H1 (cell line): ENCODE results near the gene GRM7. TPM values are rescaled to one million over a fixed set of nuclear protein-coding genes. Genes with fewer than 3 reads are reported as not detected.

Source experiments
- CTCF ChIA-PET: fragments of 300-600 bp; sonication (Branson Sonifier 250); formaldehyde crosslinking; loops from one replicate; lab custom pipeline; 2021; ENCODE audit not compliant: partially characterized antibody; lab: Charles Lee
- POLR2A ChIA-PET: fragments of 300-600 bp; sonication (Branson Sonifier 250); formaldehyde crosslinking; loops from one replicate; lab custom pipeline; 2021; ENCODE audit warnings: inconsistent platforms; ENCODE audit not compliant: partially characterized antibody; lab: Charles Lee
- DNase-seq, 2 experiments: peaks; one replicate each; pipeline versions ENCODE4 v3.0.0 to v3.0.0-alpha.2; 2010 to 2022; ENCODE audit warnings: low spot score in 2 of 2, low read depth in 1 of 2, mixed read lengths in 1 of 2
- FAIRE-seq: peaks from 2 replicates; lab custom pipeline; 2011; peaks lifted over from hg19 to GRCh38; lab: Jason Lieb, UNC
- H2AFZ ChIP-seq: 2 replicates; pipeline ENCODE4 v1.8.1; 2012; ENCODE audit warnings: low read length, inconsistent platforms
- H2AK5ac ChIP-seq: 2 replicates; pipeline ENCODE4 v1.6.1; 2013; ENCODE audit warnings: low read depth, low read length
- H2BK120ac ChIP-seq: replicated peaks from 2 replicates; pipeline ENCODE3; 2013; ENCODE audit warnings: low read depth, low read length, inconsistent platforms
- H2BK12ac ChIP-seq: 2 replicates; pipeline ENCODE4 v1.6.1; 2013; ENCODE audit warnings: low read depth, low read length
- H2BK15ac ChIP-seq: 2 replicates; pipeline ENCODE4 v1.6.1; 2013; ENCODE audit warnings: low read length
- H2BK20ac ChIP-seq: 2 replicates; pipeline ENCODE4 v1.6.1; 2013; ENCODE audit warnings: low read length
- H2BK5ac ChIP-seq: 2 replicates; pipeline ENCODE4 v1.6.1; 2013; ENCODE audit warnings: low read depth, low read length
- H3K14ac ChIP-seq: 2 replicates; pipeline ENCODE4 v1.6.1; 2013; ENCODE audit warnings: inconsistent platforms; ENCODE audit not compliant: insufficient read length
- H3K18ac ChIP-seq: 2 replicates; pipeline ENCODE4 v1.6.1; 2013; ENCODE audit warnings: low read length; ENCODE audit errors: extremely low read depth
- H3K23ac ChIP-seq: 2 replicates; pipeline ENCODE4 v1.6.1; 2013; ENCODE audit warnings: inconsistent platforms; ENCODE audit not compliant: insufficient read length
- H3K23me2 ChIP-seq: 2 replicates; pipeline ENCODE4 v1.6.1; 2013; ENCODE audit warnings: low read depth, low read length
- H3K27ac ChIP-seq: 2 replicates; pipeline ENCODE4 v1.6.1; 2011; ENCODE audit warnings: low read depth, low read length, inconsistent platforms
- H3K27me3 ChIP-seq, 4 experiments: replicated peaks in 1 of 4; 1 replicate in 1 of 4; 2 replicates in 3 of 4; pipeline versions ENCODE4 v1.6.1 to v1.8.1; 2011 to 2013; ENCODE audit warnings: low read length in 3 of 4, mild to moderate bottlenecking in 3 of 4, inconsistent platforms in 2 of 4, mixed read lengths in 2 of 4, moderate library complexity in 1 of 4; ENCODE audit not compliant: control insufficient read depth in 3 of 4, insufficient read depth in 3 of 4; ENCODE audit errors: extremely low read depth in 1 of 4
- H3K36me3 ChIP-seq, 4 experiments: 2 replicates each; pipeline versions ENCODE4 v1.6.1 to v1.8.1; 2011 to 2013; ENCODE audit warnings: mild to moderate bottlenecking in 4 of 4, low read length in 3 of 4, moderate library complexity in 2 of 4, control low read depth in 1 of 4, inconsistent platforms in 1 of 4; ENCODE audit not compliant: insufficient read depth in 4 of 4, control insufficient read depth in 2 of 4
- H3K4ac ChIP-seq: replicated peaks from 2 replicates; pipeline ENCODE3; 2013; ENCODE audit warnings: low read length, low read depth, mixed read lengths, inconsistent platforms; ENCODE audit not compliant: insufficient read length
- H3K4me1 ChIP-seq, 4 experiments: replicated peaks in 1 of 4; 1 replicate in 1 of 4; 2 replicates in 3 of 4; pipeline versions ENCODE4 v1.6.1 to v1.8.1; 2011 to 2013; ENCODE audit warnings: low read length in 3 of 4, inconsistent platforms in 2 of 4, mixed read lengths in 1 of 4; ENCODE audit not compliant: insufficient read depth in 4 of 4, control insufficient read depth in 3 of 4
- H3K4me2 ChIP-seq, 2 experiments: 2 replicates each; pipeline versions ENCODE4 v1.6.1 to v1.8.1; 2011 to 2013; ENCODE audit warnings: low read depth in 2 of 2, low read length in 2 of 2, control low read depth in 1 of 2, inconsistent platforms in 1 of 2, mild to moderate bottlenecking in 1 of 2; ENCODE audit not compliant: insufficient read depth in 1 of 2
- H3K4me3 ChIP-seq, 4 experiments: fragments of 200-600, 300-600 bp in 1 of 4; sonication (generic), shearing (Covaris generic), sonication (Bioruptor Twin) in 1 of 4; 2 replicates each; pipeline versions ENCODE4 v1.5.1 to v1.8.1; 2011 to 2016; ENCODE audit warnings: low read length in 4 of 4, low read depth in 3 of 4, control low read depth in 2 of 4, inconsistent platforms in 2 of 4, mild to moderate bottlenecking in 2 of 4, mixed read lengths in 1 of 4, moderate library complexity in 1 of 4; ENCODE audit not compliant: insufficient read depth in 2 of 4; ENCODE audit errors: extremely low read depth in 1 of 4
- H3K56ac ChIP-seq: replicated peaks from 2 replicates; pipeline ENCODE3; 2013; ENCODE audit warnings: low read depth, mild to moderate bottlenecking, mixed read lengths, low read length, inconsistent platforms; ENCODE audit not compliant: insufficient read length
- H3K79me1 ChIP-seq: 2 replicates; pipeline ENCODE4 v1.6.1; 2013; ENCODE audit warnings: low read depth, low read length, control low read depth
- H3K79me2 ChIP-seq, 2 experiments: 2 replicates each; pipeline versions ENCODE4 v1.6.1 to v1.8.1; 2012 to 2013; ENCODE audit warnings: low read length in 2 of 2, mild to moderate bottlenecking in 2 of 2, inconsistent platforms in 1 of 2; ENCODE audit not compliant: insufficient read depth in 2 of 2, control insufficient read depth in 1 of 2
- H3K9ac ChIP-seq, 4 experiments: replicated peaks in 1 of 4; 1 replicate in 1 of 4; 2 replicates in 3 of 4; pipeline versions ENCODE4 v1.6.1 to v1.8.1; 2011 to 2013; ENCODE audit warnings: low read depth in 3 of 4, low read length in 3 of 4, control low read depth in 2 of 4, mild to moderate bottlenecking in 2 of 4, moderate library complexity in 2 of 4, inconsistent platforms in 1 of 4; ENCODE audit errors: extremely low read depth in 1 of 4
- H3K9me3 ChIP-seq, 2 experiments: 2 replicates each; pipeline versions ENCODE4 v1.6.1 to v1.8.1; 2012 to 2013; ENCODE audit warnings: mild to moderate bottlenecking in 2 of 2, moderate library complexity in 2 of 2, control low read depth in 1 of 2, inconsistent platforms in 1 of 2, low read depth in 1 of 2, low read length in 1 of 2, mixed read lengths in 1 of 2; ENCODE audit not compliant: insufficient read depth in 2 of 2
- H4K20me1 ChIP-seq, 2 experiments: replicated peaks in 1 of 2; 2 replicates each; pipeline versions ENCODE3 to v1.8.1; 2011 to 2013; ENCODE audit warnings: inconsistent platforms in 2 of 2, low read length in 2 of 2, mild to moderate bottlenecking in 1 of 2; ENCODE audit not compliant: insufficient read depth in 2 of 2, control insufficient read depth in 1 of 2
- H4K5ac ChIP-seq: 2 replicates; pipeline ENCODE4 v1.6.1; 2013; ENCODE audit warnings: low read length, low read depth, mixed read lengths, inconsistent platforms; ENCODE audit not compliant: insufficient read length
- H4K8ac ChIP-seq: 2 replicates; pipeline ENCODE4 v1.8.0; 2013; ENCODE audit warnings: mild to moderate bottlenecking, moderate library complexity, low read length, inconsistent platforms; ENCODE audit not compliant: insufficient read depth; ENCODE audit errors: extremely low read depth
- H4K91ac ChIP-seq: replicated peaks from 2 replicates; pipeline ENCODE3; 2013; ENCODE audit warnings: low read length, mixed read lengths, inconsistent platforms; ENCODE audit not compliant: insufficient read length
- CBX8 ChIP-seq: fragments of 300-800, 300-1000 bp; sonication (generic); IDR thresholded peaks from 2 replicates; pipeline ENCODE4 v1.7.1; 2016; ENCODE audit warnings: low read depth, low read length, borderline replicate concordance
- EZH2 ChIP-seq: fragments of 200-600 bp; sonication (generic); IDR thresholded peaks from 2 replicates; pipeline ENCODE4 v1.7.1; 2012; ENCODE audit warnings: low read depth, mild to moderate bottlenecking, moderate library complexity, low read length, inconsistent platforms; ENCODE audit not compliant: severe bottlenecking
- HDAC2 ChIP-seq, 2 experiments: fragments of 300-600 bp in 1 of 2; sonication (generic) in 1 of 2; IDR thresholded peaks; 2 replicates each; pipeline ENCODE4 v1.6.1; 2011 to 2012; ENCODE audit warnings: low read depth in 2 of 2, low read length in 2 of 2, mild to moderate bottlenecking in 2 of 2, moderate library complexity in 2 of 2, borderline replicate concordance in 1 of 2, inconsistent platforms in 1 of 2
- SP2 ChIP-seq: IDR thresholded peaks from 2 replicates; pipeline ENCODE4 v1.6.1; 2012; ENCODE audit warnings: mild to moderate bottlenecking, low read length, inconsistent platforms
- SP4 ChIP-seq: IDR thresholded peaks from 2 replicates; pipeline ENCODE4 v1.6.1; 2012; ENCODE audit warnings: low read length, inconsistent platforms
- SUZ12 ChIP-seq: fragments of 200-600 bp; sonication (generic); IDR thresholded peaks from 2 replicates; pipeline ENCODE4 v1.6.1; 2012; ENCODE audit warnings: mild to moderate bottlenecking, inconsistent platforms, low read length, moderate library complexity, mixed read lengths
- WGBS, 2 experiments: shearing (Covaris generic) in 1 of 2; methylation state at CpG; one replicate each; pipeline versions ENCODE4 v1.1.6 to v1.1.7; 2013 to 2015; ENCODE audit warnings: low lambda C conversion rate in 2 of 2, mixed read lengths in 2 of 2, inconsistent platforms in 1 of 2, low coverage in 1 of 2, missing lambda C conversion rate in 1 of 2; ENCODE audit not compliant: insufficient replicate concordance in 2 of 2, insufficient coverage in 1 of 2, insufficient read length in 1 of 2; ENCODE audit errors: extremely low coverage in 1 of 2, missing lambda C conversion rate in 1 of 2; 5-methylcytosine and 5-hydroxymethylcytosine counted together
- polyA plus RNA-seq, 7 experiments: library from polyadenylated mRNA; depleted of rRNA in 3 of 7; stranded (reverse) in 5 of 7; unstranded in 2 of 7; fragments of >200 nt in 5 of 7; fragments of 200-250 nt in 2 of 7; gene quantifications; 1 replicate in 5 of 7; 2 replicates in 1 of 7; 4 replicates in 1 of 7; pipeline versions ENCODE4 v1.2.1 to v1.2.3, GENCODE V29; 2011 to 2013; ENCODE audit warnings: missing spikeins in 2 of 7, mixed read lengths in 2 of 7
- total RNA-seq: library from RNA; stranded (reverse); fragmentation: NEBNext Ultra II Directional; extraction: Animal tissue kit (Norgen Biotek cat#: 25700); gene quantifications from 2 replicates; pipeline ENCODE4 v1.2.1, GENCODE V29; 2021
- TF ChIP-seq, protein P1 (sequence below): IDR thresholded peaks from 2 replicates; pipeline ENCODE4 v1.6.1; 2011; ENCODE audit warnings: low read depth, mild to moderate bottlenecking, low read length; ENCODE audit not compliant: insufficient read depth

GRM7 gene
- total and polyA plus RNA-seq, 2 of the 8 experiments (the other 6 are each of a cell fraction or from before 2014, with no cell fraction given), result 0.17 to 0.24 TPM

DNA sequence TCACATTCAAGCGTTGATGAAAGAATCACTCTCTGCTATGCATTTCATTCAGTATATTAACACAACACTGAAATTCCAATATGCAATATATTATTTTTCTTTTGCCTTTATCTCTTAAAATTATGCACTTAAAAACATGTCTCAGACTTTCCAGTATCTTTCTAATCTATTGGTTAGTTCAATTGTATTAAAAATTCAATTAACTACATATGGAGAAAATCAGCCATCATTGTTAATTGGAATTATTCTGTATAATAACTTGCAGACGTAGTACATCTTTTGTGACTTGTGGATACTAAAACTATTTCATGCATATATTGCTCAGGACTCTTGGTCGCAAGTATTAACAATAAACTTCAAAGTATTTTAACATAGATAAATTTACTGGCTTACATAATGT lies 715.6 kb downstream of the GRM7 start:
- Histone ChIP-seq H2BK20ac (no peak overlapping the region), H4K8ac (no peak overlapping the region), H3K4me2 (no peak overlapping the region), H3K23me2 (no peaks in the 10 kb centered on the region), H4K91ac (no peak overlapping the region), H3K9me3 (peaks cover 0 to 5% of the 10 kb centered on the region in 2 experiments; a peak in 1 of 4 replicates), H3K56ac (no peak overlapping the region), H3K27me3 (peaks cover 0 to 1% (median 0%) of the 10 kb centered on the region in 4 experiments; a peak in 1 of 7 replicates), H3K4me1 (no peaks in the 10 kb centered on the region), H2BK12ac (no peak overlapping the region), H2AK5ac (no peak overlapping the region), H3K36me3 (no peaks in the 10 kb centered on the region), H3K79me2 (no peaks in the 10 kb centered on the region), H3K27ac (no peak overlapping the region), H3K23ac (no peak overlapping the region), H3K9ac (no peak overlapping the region), H3K4ac (no peak overlapping the region), H3K14ac (no peak overlapping the region), H3K18ac (no peak overlapping the region), H2BK5ac (no peak overlapping the region), H4K5ac (no peak overlapping the region), H2BK120ac (no peak overlapping the region), H3K4me3 (no peak overlapping the region), H4K20me1 (no peaks in the 10 kb centered on the region), H3K79me1 (no peaks in the 10 kb centered on the region), H2AFZ (no peak overlapping the region), H2BK15ac (no peak overlapping the region)
- no peak for TF ChIP-seq EZH2
- TF ChIP-seq CBX8, result no peak
- TF ChIP-seq, protein P1, sequence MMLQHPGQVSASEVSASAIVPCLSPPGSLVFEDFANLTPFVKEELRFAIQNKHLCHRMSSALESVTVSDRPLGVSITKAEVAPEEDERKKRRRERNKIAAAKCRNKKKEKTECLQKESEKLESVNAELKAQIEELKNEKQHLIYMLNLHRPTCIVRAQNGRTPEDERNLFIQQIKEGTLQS, result no peak
- no peak for TF ChIP-seq SUZ12
- TF ChIP-seq HDAC2 (IDR thresholded peaks at IDR 0.05; ENCODE audit: borderline replicate concordance in 1 of 2, low read depth in 2 of 2, low read length in 2 of 2), result no peak
- TF ChIP-seq SP2, result no peak
- TF ChIP-seq SP4, result no peak
- ChIA-PET POLR2A (no interaction called here), CTCF (interaction anchor here (1.3 kb wide), 1 partner anchor 9 kb away, joined by 3 read pairs; no protein-coding TSS in a partner anchor)
- DNase-seq (no peak), FAIRE-seq (no peak)
- 96% methylated on average over 3 of the region's 3 CpGs; no CpG with 5 or more reads in 1 of the 2 experiments for WGBS, 2 experiments
